NOMO-1 treated with DMSO at 0.1 percent for 48 hours (cell line): Measurements from ENCODE around the gene FKRP.

Source experiments
- DNase-seq: peaks from one replicate; lab custom pipeline; 2025; ENCODE audit not compliant: unreplicated experiment; lab: John Stamatoyannopoulos, UW

The FKRP gene

GRCh38 chr19:46719629-46720502, 26.0 kb upstream of the FKRP start:
- DNase-seq, result no peak

DNA sequence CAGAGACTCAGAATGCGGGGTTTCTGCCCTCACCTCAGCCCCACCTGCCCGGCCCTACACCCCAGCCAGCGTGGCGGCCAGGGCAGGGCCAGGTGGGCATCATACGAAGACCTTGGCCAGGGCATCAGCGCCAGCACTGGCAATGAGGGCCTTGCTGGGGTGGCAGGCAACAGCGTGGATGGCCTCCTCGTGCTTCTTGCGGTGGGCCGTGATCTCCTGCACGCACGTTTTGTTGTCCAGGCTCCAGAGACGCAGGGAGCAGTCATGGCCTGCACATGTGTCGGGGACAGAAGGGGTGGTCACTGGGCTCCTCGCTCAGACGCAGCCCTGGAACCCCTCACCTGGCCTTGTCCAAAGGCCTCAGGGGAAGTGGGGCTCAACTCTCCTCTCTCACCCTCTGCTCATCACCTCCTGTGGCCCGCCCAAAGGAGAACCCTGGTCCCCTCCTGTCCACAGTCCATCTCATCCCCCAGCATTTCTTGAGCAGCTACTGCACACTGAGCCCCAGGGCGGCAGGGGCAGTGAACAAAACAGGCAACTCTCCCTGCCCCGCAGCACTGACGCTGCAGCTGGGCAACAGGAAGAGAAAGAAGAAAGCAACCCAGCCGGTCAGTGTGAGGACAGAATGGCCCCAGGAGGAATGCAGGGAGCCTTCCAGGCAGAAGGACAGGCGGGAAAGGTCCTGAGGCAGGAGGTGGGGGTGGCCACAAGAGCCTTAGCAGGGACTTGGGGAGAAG, 25.2 kb upstream of the FKRP start:
- no peak for DNase-seq

DNA sequence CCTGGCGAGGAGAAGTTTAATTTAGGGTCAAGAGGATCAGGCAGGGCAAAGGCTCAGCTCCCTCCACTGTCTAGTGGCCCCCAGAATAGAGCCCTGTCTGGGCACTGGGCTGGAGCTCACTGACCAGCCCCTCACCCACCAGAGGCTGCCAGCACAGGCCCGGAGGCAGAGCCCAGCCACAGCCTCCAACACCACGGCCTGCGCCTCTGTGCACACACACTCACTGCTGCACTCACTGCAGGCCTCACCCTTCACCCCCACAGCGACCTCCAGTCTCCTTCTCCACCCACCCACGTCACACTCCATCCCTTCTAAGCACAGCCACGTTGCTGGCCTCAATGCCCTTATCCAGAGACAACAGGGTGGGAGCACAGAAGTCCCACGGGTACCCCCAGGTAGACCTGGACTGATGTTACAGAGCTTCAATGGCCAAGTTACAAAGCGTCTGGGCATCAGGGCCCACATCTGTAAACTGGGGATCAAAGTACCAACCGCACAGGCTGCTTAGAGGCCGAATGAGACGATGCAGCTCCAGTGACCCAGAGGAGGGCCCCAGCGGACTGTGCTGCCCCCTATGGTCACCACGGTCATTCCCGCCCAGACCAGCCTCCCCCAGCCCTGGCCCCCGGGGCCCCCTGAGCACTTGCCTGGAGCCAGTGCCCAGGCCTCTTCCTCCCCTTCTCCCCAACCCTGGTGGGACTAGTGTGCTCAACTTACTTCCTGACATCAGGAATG, 24.4 kb upstream of the FKRP start:
- DNase-seq, result no peak

DNA sequence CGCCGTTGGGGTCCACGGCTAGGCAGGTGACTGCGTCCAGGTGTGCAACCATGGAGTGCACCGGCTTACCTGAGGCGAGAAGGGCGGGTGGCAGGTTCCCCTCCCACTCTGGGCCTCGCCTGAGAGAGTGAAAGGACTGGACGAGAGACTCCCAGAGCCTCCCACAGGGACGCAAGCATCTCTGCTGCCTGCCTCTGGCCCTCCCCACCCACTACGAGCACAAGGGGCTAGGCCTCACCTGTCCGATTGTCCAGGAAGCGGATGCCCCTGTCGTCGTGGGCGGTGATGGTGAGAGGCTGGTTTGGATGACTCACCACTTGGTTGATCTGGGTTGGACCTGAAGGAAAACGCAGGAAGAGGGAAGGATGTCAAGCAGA, 23.9 kb upstream of the FKRP start:
- no peak for DNase-seq

DNA sequence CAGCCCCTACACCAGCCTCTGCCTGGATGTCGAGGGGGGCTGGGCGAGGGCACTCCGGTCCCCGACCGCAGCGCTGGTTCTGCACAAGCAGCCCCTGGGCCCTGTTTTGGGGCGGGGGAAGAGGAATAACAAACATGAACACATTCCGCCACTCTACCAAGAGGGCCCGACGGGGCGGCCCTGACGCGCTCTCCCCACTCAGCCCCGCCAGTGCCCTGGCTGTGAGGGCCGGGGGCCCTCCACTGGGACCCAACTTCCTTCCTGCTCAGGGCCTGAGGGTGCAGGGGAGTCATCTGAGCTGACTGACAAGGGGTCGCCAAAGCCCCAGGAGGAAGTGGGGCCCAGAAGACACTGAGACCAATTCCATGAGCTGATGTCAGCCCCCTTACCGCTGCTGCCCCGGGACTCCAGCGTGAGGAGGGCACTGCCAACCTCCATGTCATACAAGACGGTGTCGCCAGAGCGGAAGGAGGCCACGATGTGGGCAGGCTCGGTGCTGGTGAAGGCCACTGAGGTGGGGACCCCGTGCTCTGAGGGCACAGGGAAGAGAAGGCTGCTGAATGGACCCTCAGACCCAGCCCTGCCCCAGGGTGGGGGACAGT, 23.3 kb upstream of the FKRP start:
- DNase-seq, result no peak

GRCh38 chr19:46723023-46723461, 22.8 kb upstream of the FKRP start:
- no peak for DNase-seq

- no peak for DNase-seq
These were observed 22.4 kb upstream of the FKRP start for GRCh38 chr19:46723471-46723870.

DNA sequence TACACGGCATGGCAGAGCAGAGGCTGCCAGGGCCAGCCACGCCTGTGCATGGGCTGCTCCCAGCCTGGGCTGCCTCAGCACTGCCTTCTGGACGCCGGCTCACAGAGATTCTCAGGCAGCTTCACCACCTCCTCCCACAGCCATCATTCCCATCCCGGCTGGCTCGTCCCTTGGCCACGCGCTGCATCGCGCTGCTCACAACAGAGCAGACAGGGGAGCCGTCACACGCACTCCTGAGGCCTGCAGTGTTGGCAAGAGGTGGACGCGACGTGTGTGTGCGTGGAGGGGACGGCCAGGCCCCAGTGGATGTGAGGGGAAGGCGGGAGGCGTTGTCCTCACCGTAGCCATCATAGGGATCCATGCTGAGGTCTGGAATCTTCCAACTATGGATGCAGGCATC, 21.4 kb upstream of the FKRP start:
- DNase-seq, result no peak

DNA sequence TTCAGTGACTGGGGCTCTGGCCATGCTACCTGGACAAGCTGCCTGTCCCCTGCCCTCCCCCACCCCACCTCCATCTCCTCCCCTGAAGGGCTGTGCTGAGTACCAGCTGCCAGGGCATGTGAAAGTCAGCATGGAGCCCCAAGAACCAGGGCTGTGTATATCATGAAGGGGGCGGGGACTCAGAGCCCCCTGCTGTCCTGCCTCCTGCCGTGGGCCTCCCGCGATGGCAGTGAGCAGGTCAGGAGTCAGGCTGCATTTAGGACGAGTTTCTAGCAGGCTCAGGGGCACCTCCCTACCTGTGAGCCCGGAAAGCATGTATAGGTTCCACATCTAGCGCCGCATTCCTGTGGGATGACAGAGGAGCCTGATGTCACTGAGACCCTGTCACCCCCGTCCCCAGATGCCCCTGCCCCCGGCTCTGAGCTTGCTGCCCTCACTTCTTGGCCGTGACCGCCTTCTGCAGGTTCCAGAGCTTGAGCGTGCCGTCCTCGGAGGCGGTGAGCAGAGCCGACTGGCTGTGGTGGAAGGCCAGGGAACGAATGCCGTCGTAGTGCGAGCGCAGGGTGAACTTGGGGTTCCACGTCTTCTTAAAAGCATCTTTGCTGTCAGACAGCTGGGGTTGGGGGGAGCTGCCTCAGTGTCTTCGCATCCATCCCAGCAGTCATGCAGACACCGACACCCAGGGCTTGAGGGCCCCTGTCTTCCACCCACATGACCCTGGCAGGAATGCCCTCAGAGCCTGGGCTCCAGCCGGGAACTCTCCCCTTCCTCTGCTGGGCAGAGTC, 20.6 kb upstream of the FKRP start:
- DNase-seq, result no peak

DNA sequence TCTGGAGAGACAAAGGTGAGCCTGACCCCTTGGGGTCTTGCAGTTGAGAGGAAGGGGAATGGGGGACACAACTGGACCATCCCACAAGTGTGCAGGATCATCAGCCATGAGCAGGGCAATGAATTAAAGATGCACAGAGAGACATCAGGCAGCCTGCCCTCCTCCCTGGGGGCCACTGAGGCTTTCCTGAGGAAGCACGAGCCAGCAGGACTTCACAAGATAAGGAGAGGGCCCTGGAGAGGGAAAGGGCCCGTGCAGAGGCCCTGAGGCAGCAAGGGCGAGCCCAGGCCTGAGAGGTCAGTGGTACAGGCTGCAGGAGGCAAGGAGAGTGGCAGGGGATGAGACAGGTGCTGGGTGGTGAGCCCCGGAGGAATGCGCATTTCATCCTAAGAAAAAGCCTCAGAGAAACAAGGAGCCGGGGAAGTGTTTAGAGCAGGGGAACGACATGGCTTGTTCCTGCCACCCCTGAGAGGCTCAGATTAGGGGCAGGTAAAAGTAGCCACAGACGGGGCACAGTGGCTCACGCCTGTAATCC, 19.9 kb upstream of the FKRP start:
- DNase-seq, result no peak

GRCh38 chr19:46726551-46726950, 19.3 kb upstream of the FKRP start:
- DNase-seq, result no peak

DNA sequence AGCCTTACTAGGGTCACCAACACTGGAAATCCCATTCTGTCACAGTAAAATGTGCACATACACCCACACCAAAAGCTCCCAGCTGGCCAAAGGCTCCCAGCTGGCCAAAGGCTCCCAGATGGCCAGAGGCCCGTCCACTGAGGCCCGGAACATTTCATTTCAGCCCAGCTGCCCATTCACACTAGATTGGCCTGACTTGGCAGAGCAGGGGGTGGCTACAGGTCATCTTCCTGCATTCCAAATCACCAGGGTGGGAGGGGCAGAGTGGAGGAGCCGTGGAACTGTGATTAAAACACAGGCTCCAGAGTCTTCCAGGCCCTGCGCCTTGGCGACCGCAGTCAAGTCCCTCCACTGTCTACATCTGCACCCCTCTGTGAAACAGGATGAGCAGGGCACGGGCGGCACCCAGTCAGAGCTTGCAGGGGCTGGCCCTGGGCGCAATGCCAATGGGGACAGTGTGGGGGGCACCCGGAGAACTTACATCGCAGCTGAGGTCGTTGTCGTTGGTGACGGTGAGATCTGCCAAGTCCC, 18.8 kb upstream of the FKRP start:
- DNase-seq, result no peak

- no peak for DNase-seq
These were observed 18.1 kb upstream of the FKRP start for GRCh38 chr19:46727757-46728156.

DNA sequence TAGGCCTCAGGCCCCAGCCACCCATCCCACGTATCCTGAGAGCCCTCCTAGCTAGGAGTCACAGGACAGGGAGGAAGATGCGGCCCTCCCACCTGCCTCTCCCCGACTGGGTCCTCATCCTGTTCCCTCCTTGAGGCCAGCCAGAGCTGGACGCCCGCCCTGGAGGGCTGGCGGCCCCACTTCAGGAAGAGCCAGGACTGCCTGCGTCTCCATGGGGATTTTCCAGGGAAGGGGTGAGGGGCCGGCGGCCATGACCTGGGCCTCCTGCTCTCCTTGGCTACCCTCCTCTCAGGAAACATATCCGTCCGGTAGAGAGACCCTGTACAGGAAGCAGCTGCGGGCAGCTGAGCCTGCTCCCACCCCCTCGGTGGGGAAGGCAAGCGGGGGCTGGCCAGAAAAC, 17.6 kb upstream of the FKRP start:
- no peak for DNase-seq

DNA sequence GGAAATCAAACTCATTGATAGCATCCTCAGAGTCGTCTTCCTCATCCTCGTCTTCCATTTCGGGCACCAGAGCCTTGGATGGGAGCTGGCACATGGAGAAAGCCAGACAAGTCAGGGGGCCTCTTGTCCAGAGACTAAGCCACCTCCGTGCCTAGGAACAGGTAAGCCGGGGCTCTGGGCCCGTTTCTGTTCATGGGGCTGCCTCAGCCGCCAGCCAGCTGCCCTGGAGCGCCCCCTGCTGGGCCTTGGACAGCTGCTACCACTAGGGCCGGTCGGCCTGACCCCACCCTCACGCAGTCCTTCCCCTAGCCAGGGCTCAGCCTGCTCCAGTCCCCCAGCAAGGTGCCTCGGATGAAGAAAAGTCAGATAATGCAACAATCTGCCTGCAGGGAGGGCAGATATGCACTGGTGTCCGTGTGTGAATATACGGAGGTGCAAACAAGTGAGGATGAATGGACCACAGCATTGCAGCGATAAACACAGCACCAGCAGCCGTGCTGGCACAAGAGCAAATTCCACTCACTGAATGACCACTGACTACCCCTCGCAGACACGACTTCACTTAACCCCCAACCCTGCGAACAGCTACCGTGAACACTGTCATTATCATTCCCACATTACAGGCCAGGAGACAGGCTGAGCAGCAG, 17.0 kb upstream of the FKRP start:
- DNase-seq, result peak; percentile 33

DNA sequence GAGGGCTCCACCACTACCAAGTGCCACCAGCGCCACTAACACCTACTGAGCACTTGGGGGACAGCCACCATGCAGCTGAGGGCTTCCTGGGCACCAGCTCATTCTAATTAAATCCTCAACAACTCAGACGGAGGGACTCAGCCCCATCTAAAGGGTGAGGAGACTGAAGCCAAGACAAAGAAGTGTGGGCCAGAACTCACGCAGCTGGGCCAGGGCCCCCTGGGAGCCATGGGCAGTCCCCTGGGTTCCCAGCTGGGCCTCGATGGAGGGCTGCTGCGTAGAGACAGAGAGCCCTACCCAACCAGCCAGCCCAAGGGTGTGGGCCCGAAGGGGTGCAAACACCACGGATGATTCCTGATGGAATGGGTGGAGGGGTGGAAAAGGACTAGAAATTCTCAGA, 16.2 kb upstream of the FKRP start:
- DNase-seq, result no peak

DNA sequence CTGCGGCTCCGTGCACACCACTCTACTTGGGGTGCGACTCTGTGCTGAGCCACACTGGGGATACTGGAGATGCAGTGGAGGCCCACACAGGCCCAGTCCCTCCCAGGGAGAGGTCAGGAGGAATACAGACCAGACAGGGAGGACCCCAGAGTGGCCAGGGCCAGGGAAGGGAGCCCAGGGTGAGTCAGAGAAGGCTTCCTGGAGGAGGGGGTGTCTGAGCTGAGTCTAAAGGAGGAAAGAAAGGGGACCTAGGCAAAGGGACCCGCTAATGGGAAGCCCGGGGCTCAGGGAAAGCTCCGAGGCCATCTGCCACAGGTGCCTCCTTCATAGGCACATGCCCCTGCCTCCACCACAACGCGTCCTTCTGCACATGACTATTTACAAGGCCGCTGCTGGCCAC, 15.7 kb upstream of the FKRP start:
- DNase-seq, result no peak

- DNase-seq, result no peak
These were observed 15.3 kb upstream of the FKRP start for GRCh38 chr19:46730595-46730994.

DNA sequence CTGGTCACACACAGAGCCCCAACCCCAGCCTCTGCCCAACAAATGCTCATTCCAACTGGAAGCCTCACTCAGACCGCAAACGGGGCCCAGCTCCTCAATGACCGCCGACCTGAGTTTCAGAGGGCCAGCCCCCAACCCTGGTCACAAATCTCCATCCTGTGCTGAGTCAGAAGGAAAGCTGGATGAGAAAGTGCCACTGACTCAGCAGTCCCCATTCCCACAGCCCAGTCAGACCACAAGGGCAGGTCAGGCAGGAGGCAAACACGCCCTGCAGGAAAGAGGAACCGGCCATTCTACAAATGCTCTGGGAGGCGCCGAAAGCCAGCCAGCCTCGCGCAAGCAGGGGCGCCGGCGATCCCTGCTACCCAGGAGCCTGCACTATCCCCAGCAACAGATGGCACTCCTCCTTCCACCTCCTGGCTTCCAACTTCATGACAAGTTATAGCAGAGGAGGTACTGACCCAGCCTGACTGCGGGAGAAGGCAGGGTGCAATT, 14.8 kb upstream of the FKRP start:
- peak; percentile 89 for DNase-seq
